Measurements from ENCODE around the gene FKBP11.

The FKBP11 gene

DNA sequence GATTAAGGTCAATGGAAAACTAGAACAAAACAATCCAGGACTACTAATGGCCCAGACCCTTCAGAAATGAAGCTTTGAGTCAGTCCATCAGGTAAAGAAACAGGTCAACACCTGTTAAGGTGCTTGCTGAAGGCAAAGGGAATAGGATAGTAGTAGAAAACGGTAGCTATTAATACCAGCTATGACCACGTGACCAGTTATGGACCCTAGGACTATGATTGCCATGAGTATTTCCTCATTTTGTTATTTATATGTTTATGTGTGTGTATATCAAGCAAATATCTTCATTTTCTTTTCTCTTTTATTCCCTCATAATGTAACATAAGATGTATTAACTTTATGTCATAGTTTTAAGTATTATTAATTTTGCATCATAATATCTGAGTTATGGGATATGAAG is 25.6 kb downstream of the FKBP11 start:
- no peaks in the 10 kb centered on the region for H3K4me1 ChIP-seq (ENCODE audit: insufficient read depth, low read length)
- H3K4me3 ChIP-seq (ENCODE audit: low read depth in 1 of 2, low read length in 2 of 2) = no peak overlapping the region
- H3K27me3 ChIP-seq (ENCODE audit: control insufficient read depth in 1 of 2, insufficient read depth in 2 of 2, low read length in 2 of 2) = no peaks in the 10 kb centered on the region
- H3K36me3 ChIP-seq (ENCODE audit: insufficient read depth, low read length) = no peaks in the 10 kb centered on the region
- H3K27ac ChIP-seq (ENCODE audit: low read depth, low read length) = no peak overlapping the region
- no peaks in the 10 kb centered on the region for H3K9me3 ChIP-seq (ENCODE audit: low read length)
- no peak overlapping the region for H3K9ac ChIP-seq (ENCODE audit: low read length)

DNA sequence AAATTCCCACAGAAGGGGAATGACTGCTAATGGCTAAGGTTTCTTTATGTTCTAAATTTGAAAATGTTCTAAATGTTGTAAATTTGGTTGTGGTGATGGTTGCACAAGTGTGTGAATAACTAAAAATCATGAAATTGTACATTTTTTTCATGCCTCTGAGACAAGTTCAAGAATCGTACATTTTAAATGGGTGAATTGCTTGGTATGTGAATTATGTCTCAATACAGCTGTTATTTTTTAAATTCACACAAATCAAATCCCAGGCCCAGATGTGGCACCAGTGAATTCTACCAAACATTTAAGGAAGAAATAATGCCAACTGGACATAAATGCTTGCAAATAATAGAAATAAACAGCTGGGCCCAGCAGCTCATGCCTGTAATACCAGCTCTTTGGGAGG is 31.0 kb downstream of the FKBP11 start:
- no peaks in the 10 kb centered on the region for H3K36me3 ChIP-seq (ENCODE audit: insufficient read depth, low read length)
- H3K27ac ChIP-seq (ENCODE audit: low read depth, low read length) = no peak overlapping the region
- H3K4me1 ChIP-seq (ENCODE audit: insufficient read depth, low read length) = peaks cover 5% of the 10 kb centered on the region
- H3K9ac ChIP-seq (ENCODE audit: low read length) = no peak overlapping the region
- no peak overlapping the region for H3K4me3 ChIP-seq (ENCODE audit: low read depth in 1 of 2, low read length in 2 of 2)
- no peaks in the 10 kb centered on the region for H3K9me3 ChIP-seq (ENCODE audit: low read length)
- H3K27me3 ChIP-seq (ENCODE audit: control insufficient read depth in 1 of 2, insufficient read depth in 2 of 2, low read length in 2 of 2) = peaks cover 0 to 4% of the 10 kb centered on the region in 2 donors

DNA sequence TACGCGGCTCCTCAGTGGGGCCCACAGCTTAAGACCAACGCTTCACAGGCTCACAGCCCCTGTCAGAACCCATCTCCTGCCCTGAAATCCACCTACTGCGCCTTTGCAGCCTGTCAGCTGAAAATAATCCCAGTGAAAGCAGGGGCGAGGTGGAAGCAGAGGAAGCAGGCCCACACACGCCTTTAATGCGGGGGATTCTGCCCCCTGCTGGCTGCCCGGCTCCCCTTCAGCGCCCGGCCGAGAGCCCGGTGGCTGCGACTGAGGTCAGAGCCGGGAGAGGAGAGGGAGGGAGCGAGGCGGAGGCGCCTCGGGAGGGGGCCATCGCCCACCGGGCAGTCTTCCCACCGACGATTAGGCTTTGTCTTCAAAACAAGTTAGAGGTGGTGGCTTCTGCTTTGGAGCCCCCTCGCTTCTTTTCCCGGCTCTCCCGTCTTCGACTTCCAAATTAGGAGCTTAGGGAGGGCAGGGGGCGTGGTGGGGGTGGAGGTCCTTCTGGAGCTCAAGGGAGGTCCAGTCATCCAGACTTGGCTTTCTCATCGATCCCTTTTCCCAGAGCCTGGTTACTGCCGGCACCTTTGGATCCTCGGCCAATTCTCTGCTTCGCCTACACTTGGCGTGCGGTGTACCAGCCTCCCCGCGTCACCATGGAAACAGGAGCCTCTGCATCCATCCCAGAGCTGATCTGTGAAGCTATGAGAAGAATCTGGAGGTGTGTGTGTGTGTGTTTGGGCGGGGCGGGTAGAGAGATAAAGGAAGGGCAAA is 34.5 kb downstream of the FKBP11 start:
- Histone ChIP-seq H3K4me1 (ENCODE audit: insufficient read depth, low read length) (peaks cover 5% of the 10 kb centered on the region), H3K9me3 (ENCODE audit: low read length) (no peaks in the 10 kb centered on the region), H3K36me3 (ENCODE audit: insufficient read depth, low read length) (no peaks in the 10 kb centered on the region), H3K4me3 (ENCODE audit: low read depth in 1 of 2, low read length in 2 of 2) (peak overlapping the region in 1 of 2 donors; percentile 41), H3K27ac (ENCODE audit: low read depth, low read length) (no peak overlapping the region), H3K9ac (ENCODE audit: low read length) (peak overlapping the region; percentile 54), H3K27me3 (ENCODE audit: control insufficient read depth in 1 of 2, insufficient read depth in 2 of 2, low read length in 2 of 2) (peaks cover 0 to 4% of the 10 kb centered on the region in 2 donors)

DNA sequence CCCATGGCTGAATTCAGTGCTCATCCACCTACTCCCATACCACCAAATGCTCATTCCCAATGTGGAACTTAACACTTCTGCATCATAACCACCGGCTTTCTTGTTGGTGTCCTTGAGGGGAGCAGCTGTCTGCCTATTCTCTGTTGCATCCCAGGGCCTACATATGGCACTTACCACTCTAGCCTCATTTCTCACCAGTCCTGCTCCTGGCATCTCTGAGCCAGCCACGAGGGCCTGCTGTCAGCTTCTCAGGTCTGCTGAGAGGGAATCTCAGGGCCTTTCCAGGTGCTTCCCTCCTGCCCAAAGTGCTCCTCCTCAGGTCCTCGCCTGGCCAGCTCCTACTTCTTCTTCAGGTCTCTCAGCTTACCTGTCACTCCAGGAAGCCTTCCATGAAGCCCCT is 35.6 kb downstream of the FKBP11 start:
- no peak overlapping the region for H3K9ac ChIP-seq (ENCODE audit: low read length)
- H3K4me1 ChIP-seq (ENCODE audit: insufficient read depth, low read length) = peaks cover 5% of the 10 kb centered on the region
- peaks cover 0 to 4% of the 10 kb centered on the region in 2 donors for H3K27me3 ChIP-seq (ENCODE audit: control insufficient read depth in 1 of 2, insufficient read depth in 2 of 2, low read length in 2 of 2)
- H3K36me3 ChIP-seq (ENCODE audit: insufficient read depth, low read length) = no peaks in the 10 kb centered on the region
- H3K9me3 ChIP-seq (ENCODE audit: low read length) = no peaks in the 10 kb centered on the region
- no peak overlapping the region for H3K27ac ChIP-seq (ENCODE audit: low read depth, low read length)
- no peak overlapping the region for H3K4me3 ChIP-seq (ENCODE audit: low read depth in 1 of 2, low read length in 2 of 2)

DNA sequence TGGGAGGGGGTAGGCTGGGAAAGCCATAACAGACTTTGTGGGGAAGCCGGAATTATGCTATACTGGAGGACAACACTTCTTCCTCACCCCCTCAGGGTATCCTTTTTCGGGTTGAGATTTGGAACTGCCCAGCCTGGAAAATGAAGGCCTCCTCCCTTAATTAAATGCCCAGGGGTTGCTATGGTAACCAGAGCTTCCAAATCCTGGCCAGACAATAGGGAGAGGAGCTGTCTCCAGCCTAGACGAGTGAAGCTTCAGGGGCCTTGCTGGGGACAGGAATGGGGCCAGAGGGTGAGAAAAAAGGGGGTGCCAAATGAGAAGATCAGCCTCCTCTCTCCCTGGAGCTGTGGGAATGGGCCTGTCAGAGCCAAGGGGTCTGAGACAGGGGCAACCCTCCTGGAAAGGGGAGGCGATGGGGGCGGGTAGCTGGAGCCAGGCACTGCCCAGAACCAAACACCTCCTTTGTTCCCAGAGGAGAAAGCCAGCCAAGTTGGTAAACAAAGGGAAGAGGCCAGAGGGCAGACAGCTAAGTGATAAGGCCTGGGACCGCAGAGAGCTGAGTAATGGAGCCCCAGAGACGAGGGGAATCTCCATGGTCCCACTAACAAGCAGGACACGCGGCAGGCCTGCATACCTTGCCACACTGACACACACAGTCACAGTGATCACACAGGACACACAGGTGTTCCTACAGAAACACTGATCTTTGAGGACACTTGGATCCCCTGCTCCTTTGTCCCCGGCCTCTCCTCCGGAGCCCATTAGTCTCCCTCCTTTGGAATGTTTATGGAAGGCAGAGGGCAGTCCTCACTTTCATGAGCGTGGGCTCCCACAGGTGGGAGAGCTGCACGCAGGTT is 41.8 kb downstream of the FKBP11 start:
- no peak overlapping the region for H3K27ac ChIP-seq (ENCODE audit: low read depth, low read length)

DNA sequence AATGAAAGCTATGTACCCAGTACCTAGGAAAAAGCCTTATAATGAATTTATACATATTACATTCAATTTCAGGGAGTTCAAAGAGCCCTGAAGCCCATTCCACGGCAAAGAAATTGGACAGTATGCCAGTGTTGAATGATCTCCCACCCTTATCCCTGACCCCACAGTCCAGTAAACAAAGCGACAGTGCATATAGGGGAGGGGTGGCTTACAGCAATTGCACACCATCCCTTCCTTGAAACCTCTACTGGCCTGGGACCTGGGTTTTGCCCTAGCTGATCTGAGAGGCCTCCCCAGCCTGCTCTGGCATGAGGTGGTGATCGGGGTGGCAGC is 42.4 kb downstream of the FKBP11 start:
- Histone ChIP-seq H3K9me3 (ENCODE audit: low read length) (no peaks in the 10 kb centered on the region), H3K4me3 (ENCODE audit: low read depth in 1 of 2, low read length in 2 of 2) (no peak overlapping the region), H3K27ac (ENCODE audit: low read depth, low read length) (no peak overlapping the region), H3K9ac (ENCODE audit: low read length) (no peak overlapping the region), H3K27me3 (ENCODE audit: control insufficient read depth in 1 of 2, insufficient read depth in 2 of 2, low read length in 2 of 2) (peaks cover 0 to 7% of the 10 kb centered on the region in 2 donors), H3K36me3 (ENCODE audit: insufficient read depth, low read length) (no peaks in the 10 kb centered on the region), H3K4me1 (ENCODE audit: insufficient read depth, low read length) (no peaks in the 10 kb centered on the region)

More for the DNA sequence above, 41.8 kb downstream of the FKBP11 start:
- H3K9me3 ChIP-seq (ENCODE audit: low read length) = no peaks in the 10 kb centered on the region
- no peaks in the 10 kb centered on the region for H3K36me3 ChIP-seq (ENCODE audit: insufficient read depth, low read length)
- H3K27me3 ChIP-seq (ENCODE audit: control insufficient read depth in 1 of 2, insufficient read depth in 2 of 2, low read length in 2 of 2) = peaks cover 0 to 7% of the 10 kb centered on the region in 2 donors
- no peak overlapping the region for H3K9ac ChIP-seq (ENCODE audit: low read length)
- no peak overlapping the region for H3K4me3 ChIP-seq (ENCODE audit: low read depth in 1 of 2, low read length in 2 of 2)
- H3K4me1 ChIP-seq (ENCODE audit: insufficient read depth, low read length) = no peaks in the 10 kb centered on the region

DNA sequence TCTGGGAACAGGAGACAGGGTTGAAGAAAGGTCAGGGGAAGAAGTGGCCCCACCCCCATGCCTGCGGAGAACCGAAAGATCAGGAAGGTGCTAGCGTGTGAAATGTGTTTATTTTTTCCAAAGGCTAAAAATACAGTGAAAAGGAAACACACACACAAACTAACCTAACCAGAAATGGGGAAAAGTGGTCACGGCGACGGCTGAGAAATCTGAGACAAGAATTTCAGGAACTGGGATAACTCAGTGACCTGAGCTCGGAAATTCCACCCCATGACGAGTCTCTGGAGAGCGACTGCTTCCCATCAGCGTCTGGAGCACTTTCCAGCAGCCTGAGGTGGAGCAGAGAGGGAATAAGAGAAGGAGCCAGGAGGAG is 43.0 kb downstream of the FKBP11 start:
- H3K4me1 ChIP-seq (ENCODE audit: insufficient read depth, low read length) = no peaks in the 10 kb centered on the region
- no peak overlapping the region for H3K9ac ChIP-seq (ENCODE audit: low read length)
- peaks cover 0 to 7% of the 10 kb centered on the region in 2 donors for H3K27me3 ChIP-seq (ENCODE audit: control insufficient read depth in 1 of 2, insufficient read depth in 2 of 2, low read length in 2 of 2)
- no peak overlapping the region for H3K27ac ChIP-seq (ENCODE audit: low read depth, low read length)
- no peaks in the 10 kb centered on the region for H3K9me3 ChIP-seq (ENCODE audit: low read length)
- no peak overlapping the region for H3K4me3 ChIP-seq (ENCODE audit: low read depth in 1 of 2, low read length in 2 of 2)
- H3K36me3 ChIP-seq (ENCODE audit: insufficient read depth, low read length) = no peaks in the 10 kb centered on the region

DNA sequence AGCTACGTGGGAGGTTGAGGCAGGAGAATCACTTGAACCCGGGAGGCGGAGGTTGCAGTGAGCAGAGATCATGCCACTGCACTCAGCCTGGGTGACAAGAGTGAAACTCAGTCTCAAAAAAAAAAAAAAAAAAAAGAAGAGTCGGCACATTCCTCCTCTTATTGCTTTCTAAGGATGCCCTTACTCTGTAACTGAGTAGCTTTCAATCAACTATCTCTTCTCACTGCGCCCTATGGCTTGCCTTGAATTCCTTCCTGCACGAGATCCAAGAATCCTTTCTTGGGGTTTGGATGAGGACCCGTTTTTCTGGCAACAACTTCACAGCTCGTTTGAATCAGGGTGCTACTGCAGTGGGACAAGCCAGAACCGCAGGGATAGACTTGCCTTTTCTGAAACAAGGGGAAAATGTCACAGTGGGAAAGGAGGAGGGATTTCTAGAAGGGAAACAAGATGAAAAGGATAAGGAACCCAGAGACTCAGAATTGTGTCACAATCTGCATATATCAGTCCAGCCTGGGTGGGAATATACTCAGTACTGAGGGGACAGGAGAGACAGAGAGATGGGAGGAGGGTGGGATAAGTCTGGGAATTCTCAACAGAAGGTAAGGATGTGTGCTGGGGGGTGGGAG is 43.5 kb downstream of the FKBP11 start:
- no peak overlapping the region for H3K9ac ChIP-seq (ENCODE audit: low read length)
- peaks cover 0 to 7% of the 10 kb centered on the region in 2 donors for H3K27me3 ChIP-seq (ENCODE audit: control insufficient read depth in 1 of 2, insufficient read depth in 2 of 2, low read length in 2 of 2)
- no peaks in the 10 kb centered on the region for H3K4me1 ChIP-seq (ENCODE audit: insufficient read depth, low read length)
- H3K9me3 ChIP-seq (ENCODE audit: low read length) = no peaks in the 10 kb centered on the region
- no peak overlapping the region for H3K27ac ChIP-seq (ENCODE audit: low read depth, low read length)
- no peak overlapping the region for H3K4me3 ChIP-seq (ENCODE audit: low read depth in 1 of 2, low read length in 2 of 2)
- H3K36me3 ChIP-seq (ENCODE audit: insufficient read depth, low read length) = no peaks in the 10 kb centered on the region

DNA sequence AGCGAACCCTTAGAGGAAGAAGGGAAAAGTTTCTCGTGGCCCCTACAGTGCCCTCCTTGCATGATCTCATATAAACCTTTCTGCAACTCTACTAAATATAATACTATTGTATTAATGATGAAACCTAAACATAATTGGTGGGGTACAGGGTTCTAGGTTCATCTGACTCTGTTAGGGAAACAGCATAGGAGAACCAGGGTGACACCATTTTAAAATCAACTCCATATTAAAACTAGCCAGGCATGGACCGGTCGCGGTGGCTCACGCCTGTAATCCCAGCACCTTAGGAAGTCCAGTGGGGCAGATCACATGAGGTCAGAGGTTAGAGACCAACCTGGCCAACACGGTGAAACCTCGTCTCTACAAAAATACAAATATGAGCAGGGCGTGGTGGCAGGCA is 44.6 kb downstream of the FKBP11 start:
- Histone ChIP-seq H3K4me3 (ENCODE audit: low read depth in 1 of 2, low read length in 2 of 2) (no peak overlapping the region), H3K9me3 (ENCODE audit: low read length) (no peaks in the 10 kb centered on the region), H3K27me3 (ENCODE audit: control insufficient read depth in 1 of 2, insufficient read depth in 2 of 2, low read length in 2 of 2) (peaks cover 0 to 7% of the 10 kb centered on the region in 2 donors), H3K4me1 (ENCODE audit: insufficient read depth, low read length) (no peaks in the 10 kb centered on the region), H3K27ac (ENCODE audit: low read depth, low read length) (no peak overlapping the region), H3K9ac (ENCODE audit: low read length) (no peak overlapping the region), H3K36me3 (ENCODE audit: insufficient read depth, low read length) (no peaks in the 10 kb centered on the region)

DNA sequence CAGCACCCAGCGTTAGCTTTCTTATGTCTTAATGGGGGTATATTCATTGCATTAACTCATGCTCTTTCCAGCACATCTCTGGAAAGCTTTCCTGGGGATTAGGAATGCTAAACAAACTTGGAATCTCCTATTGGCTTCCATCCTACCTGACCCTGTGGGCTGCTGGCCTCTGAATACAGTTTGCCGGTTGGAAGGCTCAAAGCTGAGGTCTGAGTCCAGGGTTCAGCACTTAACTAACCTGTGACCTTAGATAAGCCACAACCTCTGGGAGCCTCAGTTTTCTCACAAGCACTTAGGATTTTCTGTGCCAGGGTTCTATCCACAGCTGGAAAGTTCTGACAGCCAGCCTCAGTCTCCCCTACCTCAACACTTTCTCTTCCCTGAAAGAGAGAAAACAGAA is 46.7 kb downstream of the FKBP11 start:
- Histone ChIP-seq H3K4me3 (ENCODE audit: low read depth in 1 of 2, low read length in 2 of 2) (no peak overlapping the region), H3K9me3 (ENCODE audit: low read length) (no peaks in the 10 kb centered on the region), H3K27me3 (ENCODE audit: control insufficient read depth in 1 of 2, insufficient read depth in 2 of 2, low read length in 2 of 2) (peaks cover 0 to 7% of the 10 kb centered on the region in 2 donors), H3K27ac (ENCODE audit: low read depth, low read length) (no peak overlapping the region), H3K36me3 (ENCODE audit: insufficient read depth, low read length) (no peaks in the 10 kb centered on the region), H3K9ac (ENCODE audit: low read length) (no peak overlapping the region), H3K4me1 (ENCODE audit: insufficient read depth, low read length) (no peaks in the 10 kb centered on the region)

DNA sequence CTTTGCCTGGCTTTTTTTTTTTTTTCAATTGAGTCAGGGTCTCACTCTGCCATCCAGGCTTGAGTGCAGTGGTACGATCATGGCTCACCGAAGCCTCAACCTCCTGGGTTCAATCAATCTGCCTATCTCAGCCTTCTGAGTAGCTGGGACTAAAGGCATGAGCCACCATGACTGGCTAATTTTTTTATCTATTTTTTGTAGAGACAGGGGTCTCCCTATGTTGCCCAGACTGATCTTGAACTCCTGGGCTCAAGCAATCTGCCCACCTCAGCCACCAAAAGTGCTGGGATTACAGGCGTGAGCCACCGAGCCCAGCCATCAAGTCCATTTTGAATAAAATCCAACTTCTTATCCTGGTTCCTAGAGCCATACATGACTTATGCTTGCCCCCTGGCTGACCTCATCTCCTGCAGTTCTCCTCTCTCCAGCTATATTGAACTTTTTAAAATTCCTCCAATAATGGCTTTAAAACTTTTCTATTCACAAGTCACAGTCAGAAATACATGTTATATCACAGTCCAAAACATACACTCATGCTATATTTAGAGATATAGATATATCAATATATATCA is 49.3 kb downstream of the FKBP11 start:
- Histone ChIP-seq H3K27ac (ENCODE audit: low read depth, low read length) (no peak overlapping the region), H3K9ac (ENCODE audit: low read length) (no peak overlapping the region), H3K9me3 (ENCODE audit: low read length) (no peaks in the 10 kb centered on the region), H3K27me3 (ENCODE audit: control insufficient read depth in 1 of 2, insufficient read depth in 2 of 2, low read length in 2 of 2) (no peaks in the 10 kb centered on the region), H3K36me3 (ENCODE audit: insufficient read depth, low read length) (no peaks in the 10 kb centered on the region), H3K4me1 (ENCODE audit: insufficient read depth, low read length) (no peaks in the 10 kb centered on the region), H3K4me3 (ENCODE audit: low read depth in 1 of 2, low read length in 2 of 2) (no peak overlapping the region)

Data from muscle layer of colon (tissue), 2 donors.